Mucosa of rectum (tissue), 2 donors: ENCODE results near the gene PPP1R9A.

Experiments used
- H3K27ac ChIP-seq, 2 donors: one replicate each; pipeline ENCODE4 v1.7.0; 2013; ENCODE audit warnings: inconsistent platforms in 2 of 2, low read depth in 2 of 2, low read length in 2 of 2
- H3K27me3 ChIP-seq, 2 donors: one replicate each; pipeline ENCODE4 v1.7.0; 2013; ENCODE audit warnings: low read length in 2 of 2; ENCODE audit not compliant: control insufficient read depth in 2 of 2, insufficient read depth in 2 of 2
- H3K36me3 ChIP-seq, 2 donors: one replicate each; pipeline ENCODE4 v1.7.0; 2013; ENCODE audit warnings: low read length in 2 of 2; ENCODE audit not compliant: control insufficient read depth in 2 of 2, insufficient read depth in 2 of 2
- H3K4me1 ChIP-seq, 2 donors: one replicate each; pipeline ENCODE4 v1.7.0; 2013; ENCODE audit warnings: low read length in 2 of 2, mild to moderate bottlenecking in 1 of 2; ENCODE audit not compliant: control insufficient read depth in 2 of 2, insufficient read depth in 2 of 2
- H3K4me3 ChIP-seq, 2 donors: one replicate each; pipeline ENCODE4 v1.7.0; 2013; ENCODE audit warnings: low read length in 2 of 2
- H3K9ac ChIP-seq, 2 donors: one replicate each; pipeline ENCODE4 v1.7.0; 2013; ENCODE audit warnings: low read length in 2 of 2, low read depth in 1 of 2, mild to moderate bottlenecking in 1 of 2
- H3K9me3 ChIP-seq, 2 donors: one replicate each; pipeline ENCODE4 v1.7.0; 2013; ENCODE audit warnings: low read length in 2 of 2; ENCODE audit not compliant: control insufficient read depth in 2 of 2
- donor health status: healthy.
- donor health status: Normal muscosa, but diverticular disease.

Gene PPP1R9A

DNA sequence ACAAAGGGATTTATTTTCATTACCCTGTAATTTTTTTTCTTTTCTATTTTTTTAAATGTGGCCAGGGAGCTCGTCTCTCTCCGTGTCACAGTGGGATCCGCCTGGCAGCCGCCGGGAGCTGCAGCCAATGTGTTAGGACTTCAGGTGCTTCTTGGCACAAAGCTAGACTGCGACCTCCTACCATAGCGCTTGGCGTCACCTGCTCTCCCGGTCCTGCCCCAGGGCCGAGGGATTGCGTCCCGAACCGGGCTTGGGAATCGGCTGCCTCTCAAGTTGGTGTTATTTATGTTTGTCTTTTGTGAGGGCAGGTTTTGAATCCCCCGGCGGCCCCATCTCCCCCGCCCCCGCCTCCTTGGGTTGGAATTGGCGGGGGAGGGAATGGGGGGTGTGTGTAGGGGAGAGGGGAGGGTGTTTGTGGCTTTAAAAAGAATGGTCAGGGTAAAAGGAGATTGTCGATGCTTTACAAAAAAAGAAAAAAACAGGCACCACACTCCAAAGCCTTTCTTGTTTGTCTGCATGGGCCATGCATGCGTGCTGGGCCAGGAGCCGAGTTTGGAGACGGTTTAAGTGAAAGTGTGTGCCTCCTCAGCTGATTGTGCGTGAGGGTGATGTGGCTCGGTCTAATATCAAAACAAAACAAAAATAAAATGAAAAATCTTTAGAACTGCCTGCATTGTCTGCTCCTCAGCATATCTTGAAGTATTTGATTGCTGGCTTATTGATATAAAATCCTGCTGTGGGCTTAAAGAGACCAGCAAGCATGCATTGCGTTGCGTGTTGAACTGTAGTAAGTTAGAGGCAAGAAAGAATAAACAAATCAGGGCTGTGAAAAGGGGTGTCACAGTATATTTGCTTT, 1.2 kb downstream of the PPP1R9A start:
- H3K4me3 ChIP-seq: peak overlapping the region; percentile 71 to 80
- H3K36me3 ChIP-seq: no peaks in the 10 kb centered on the region
- H3K27ac ChIP-seq: peak overlapping the region; percentile 26 to 70
- H3K9me3 ChIP-seq: no peaks in the 10 kb centered on the region
- peak overlapping the region; percentile 57 to 67 for H3K9ac ChIP-seq
- H3K27me3 ChIP-seq: no peaks in the 10 kb centered on the region
- H3K4me1 ChIP-seq: peaks cover 0 to 3% of the 10 kb centered on the region in 2 donors

- H3K27me3 ChIP-seq: no peaks in the 10 kb centered on the region
- no peak overlapping the region for H3K9ac ChIP-seq
- peak overlapping the region; percentile 71 to 80 for H3K4me3 ChIP-seq
- H3K36me3 ChIP-seq: no peaks in the 10 kb centered on the region
- H3K9me3 ChIP-seq: no peaks in the 10 kb centered on the region
- no peak overlapping the region for H3K27ac ChIP-seq
- peaks cover 0 to 3% of the 10 kb centered on the region in 2 donors for H3K4me1 ChIP-seq
Observed at GRCh38 chr7:94909179-94909466, 1.7 kb downstream of the PPP1R9A start.

GRCh38 chr7:94912085-94912484, 4.7 kb downstream of the PPP1R9A start:
- no peak overlapping the region for H3K4me3 ChIP-seq
- no peaks in the 10 kb centered on the region for H3K36me3 ChIP-seq

GRCh38 chr7:94913391-94913790, 6.0 kb downstream of the PPP1R9A start:
- Histone ChIP-seq H3K27me3 (no peaks in the 10 kb centered on the region), H3K27ac (no peak overlapping the region), H3K9ac (no peak overlapping the region), H3K4me3 (no peak overlapping the region), H3K36me3 (no peaks in the 10 kb centered on the region), H3K4me1 (no peaks in the 10 kb centered on the region), H3K9me3 (no peaks in the 10 kb centered on the region)

More at GRCh38 chr7:94912085-94912484, 4.7 kb downstream of the PPP1R9A start:
- H3K9me3 ChIP-seq: no peaks in the 10 kb centered on the region
- H3K9ac ChIP-seq: no peak overlapping the region
- peaks cover 0 to 3% of the 10 kb centered on the region in 2 donors for H3K4me1 ChIP-seq
- no peak overlapping the region for H3K27ac ChIP-seq
- H3K27me3 ChIP-seq: no peaks in the 10 kb centered on the region

DNA sequence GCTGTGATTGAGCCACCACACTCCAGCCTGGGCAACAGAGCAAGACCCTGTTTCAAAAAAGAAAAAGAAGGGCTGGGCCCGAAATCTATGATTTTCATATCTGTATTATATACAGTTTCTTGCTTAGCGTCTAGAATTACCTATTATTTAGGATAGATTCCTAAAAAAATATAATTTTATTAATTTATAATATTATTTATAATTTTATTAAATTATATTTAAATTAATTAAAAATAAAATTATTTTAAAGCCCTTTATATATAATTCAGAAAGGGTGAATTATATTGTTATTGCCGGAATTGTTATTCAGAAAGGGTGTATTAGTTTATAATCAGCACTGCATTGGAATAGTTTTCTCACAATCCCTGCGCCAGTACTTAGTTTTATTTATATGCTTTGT, 14.5 kb downstream of the PPP1R9A start:
- no peaks in the 10 kb centered on the region for H3K4me1 ChIP-seq
- H3K36me3 ChIP-seq: no peaks in the 10 kb centered on the region
- no peaks in the 10 kb centered on the region for H3K9me3 ChIP-seq
- H3K27me3 ChIP-seq: no peaks in the 10 kb centered on the region
- no peak overlapping the region for H3K4me3 ChIP-seq
- H3K9ac ChIP-seq: no peak overlapping the region
- H3K27ac ChIP-seq: no peak overlapping the region

- Histone ChIP-seq H3K9me3 (no peaks in the 10 kb centered on the region), H3K27me3 (no peaks in the 10 kb centered on the region), H3K9ac (no peak overlapping the region), H3K4me3 (no peak overlapping the region), H3K27ac (no peak overlapping the region), H3K36me3 (no peaks in the 10 kb centered on the region), H3K4me1 (no peaks in the 10 kb centered on the region)
Observed at GRCh38 chr7:94922457-94922856, 15.1 kb downstream of the PPP1R9A start.

DNA sequence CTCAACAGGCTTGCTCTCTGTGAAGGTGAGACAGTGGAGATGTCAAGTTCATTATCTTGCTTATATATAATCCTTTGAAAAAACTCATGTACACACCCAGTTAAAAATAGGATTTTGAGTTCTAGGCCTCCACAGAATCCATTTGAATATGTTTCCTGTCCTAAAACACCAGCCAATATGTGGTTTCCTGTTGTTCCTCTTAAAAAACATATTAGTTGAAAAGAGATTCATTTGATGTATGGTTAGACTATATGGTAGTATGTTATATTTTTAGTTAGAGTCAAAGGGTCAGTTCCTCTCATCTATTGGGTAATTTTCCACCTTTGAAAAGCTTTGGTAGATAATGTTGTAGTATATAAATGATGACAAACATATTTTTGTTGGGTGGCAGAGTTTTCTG, 16.0 kb downstream of the PPP1R9A start:
- Histone ChIP-seq H3K9me3 (no peaks in the 10 kb centered on the region), H3K27ac (no peak overlapping the region), H3K27me3 (no peaks in the 10 kb centered on the region), H3K9ac (no peak overlapping the region), H3K36me3 (no peaks in the 10 kb centered on the region), H3K4me1 (no peaks in the 10 kb centered on the region), H3K4me3 (no peak overlapping the region)

- Histone ChIP-seq H3K9me3 (no peaks in the 10 kb centered on the region), H3K4me1 (no peaks in the 10 kb centered on the region), H3K27ac (no peak overlapping the region)
Observed at GRCh38 chr7:94928168-94928707, 20.8 kb downstream of the PPP1R9A start.

DNA sequence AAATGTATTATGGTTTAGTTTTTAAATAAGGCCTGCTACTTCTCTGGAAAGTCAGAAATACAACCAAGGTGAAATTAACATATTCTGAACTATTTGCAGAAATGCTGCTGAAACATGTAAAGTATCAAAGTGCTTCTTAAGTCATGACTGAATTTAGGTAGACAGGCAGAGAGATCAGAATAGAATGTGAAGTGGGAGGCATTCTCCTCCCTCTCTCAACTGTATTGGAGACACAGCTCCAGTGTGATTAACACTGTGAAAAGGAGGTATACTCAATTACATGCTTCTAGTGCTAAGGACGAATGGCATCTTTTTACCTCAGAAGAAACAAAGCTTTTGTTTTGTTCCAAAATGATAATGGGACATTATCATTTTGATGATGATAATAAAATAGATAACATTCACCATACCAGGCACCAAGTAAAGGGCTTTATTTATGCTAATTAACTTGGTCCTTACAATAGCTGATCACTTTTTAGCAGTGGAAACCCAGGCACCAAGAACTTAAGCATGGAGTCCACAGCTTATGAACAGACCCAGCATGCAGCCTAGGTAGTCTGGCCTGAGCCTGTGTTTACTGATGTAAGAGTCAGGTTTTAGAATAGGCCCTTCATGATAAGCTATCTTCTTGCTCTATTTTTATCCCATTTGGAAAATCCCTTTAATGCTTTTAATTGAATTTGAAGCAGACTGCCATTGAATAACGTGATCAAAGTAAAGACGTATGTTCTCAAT, 26.0 kb downstream of the PPP1R9A start:
- H3K4me1 ChIP-seq: no peaks in the 10 kb centered on the region
- H3K27me3 ChIP-seq: no peaks in the 10 kb centered on the region
- no peak overlapping the region for H3K27ac ChIP-seq
- no peaks in the 10 kb centered on the region for H3K36me3 ChIP-seq
- no peak overlapping the region for H3K9ac ChIP-seq
- no peak overlapping the region for H3K4me3 ChIP-seq
- no peaks in the 10 kb centered on the region for H3K9me3 ChIP-seq

More at GRCh38 chr7:94928168-94928707, 20.8 kb downstream of the PPP1R9A start:
- Histone ChIP-seq H3K9ac (no peak overlapping the region), H3K4me3 (no peak overlapping the region), H3K27me3 (no peaks in the 10 kb centered on the region), H3K36me3 (no peaks in the 10 kb centered on the region)

DNA sequence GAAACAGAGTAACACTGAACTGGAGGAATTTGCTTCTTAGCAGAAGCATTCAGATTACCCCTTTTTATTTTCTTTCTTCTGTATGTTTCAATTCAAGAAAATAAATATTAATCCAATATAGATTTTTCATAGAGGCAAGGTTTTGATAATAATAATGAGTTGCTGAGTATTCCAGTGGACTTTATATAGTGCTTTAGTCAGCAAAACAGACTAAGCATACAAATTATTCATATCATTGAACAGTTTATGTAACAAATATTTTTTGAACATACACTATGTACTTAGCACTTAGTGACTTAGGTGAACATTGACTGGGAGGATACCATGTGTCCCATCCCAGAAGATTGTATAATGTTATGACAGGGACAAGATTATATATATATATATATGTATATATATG, 32.0 kb downstream of the PPP1R9A start:
- Histone ChIP-seq H3K9me3 (no peaks in the 10 kb centered on the region), H3K9ac (no peak overlapping the region), H3K27me3 (no peaks in the 10 kb centered on the region), H3K4me1 (no peaks in the 10 kb centered on the region), H3K36me3 (no peaks in the 10 kb centered on the region), H3K4me3 (no peak overlapping the region), H3K27ac (no peak overlapping the region)
